HepG2 (cell line): ENCODE results near the gene SPNS3. TPM values are rescaled to one million over a fixed set of nuclear protein-coding genes. Genes with fewer than 3 reads are reported as not detected.

Source experiments
- AGO2 ChIP-seq: fragments of 200-400 bp; formaldehyde crosslinking; optimal IDR thresholded peaks from 2 replicates; pipeline ENCODE3; 2017; ENCODE audit warnings: mild to moderate bottlenecking, low read depth, low read length, moderate library complexity
- BRD4 ChIP-seq: sonication (generic); formaldehyde crosslinking; IDR thresholded peaks from 2 replicates; pipeline ENCODE4 v1.4.0; 2020; ENCODE audit warnings: missing genetic modification reagents
- CC2D1A ChIP-seq: sonication (generic); formaldehyde crosslinking; IDR thresholded peaks from 2 replicates; pipeline ENCODE4 v1.8.1; 2023; ENCODE audit warnings: mild to moderate bottlenecking, missing genetic modification reagents
- ELF1 ChIP-seq: sonication (generic); formaldehyde crosslinking; IDR thresholded peaks from 2 replicates; pipeline ENCODE4 v1.4.0; 2020; ENCODE audit warnings: missing genetic modification reagents
- ERF ChIP-seq: IDR thresholded peaks from 2 replicates; pipeline ENCODE4 v1.6.1; 2018; ENCODE audit warnings: missing biosample characterization, missing genetic modification reagents
- FOXK2 ChIP-seq: fragments of 450-650 bp; IDR thresholded peaks from 2 replicates; pipeline ENCODE4 v1.6.1; 2016
- HDAC6 ChIP-seq: fragments of 200-600 bp; sonication (generic); IDR thresholded peaks from 2 replicates; pipeline ENCODE4 v1.7.0; 2017; ENCODE audit warnings: mild to moderate bottlenecking, antibody characterized with exemption, low read length, low read depth
- HNRNPL ChIP-seq: fragments of 200-400 bp; formaldehyde crosslinking; IDR thresholded peaks from 2 replicates; pipeline ENCODE4 v1.6.1; 2017; ENCODE audit warnings: mild to moderate bottlenecking, low read depth, low read length
- KDM2A ChIP-seq: sonication (generic); formaldehyde crosslinking; IDR thresholded peaks from 2 replicates; pipeline ENCODE4 v1.4.0; 2020; ENCODE audit warnings: low read depth, missing genetic modification reagents, borderline replicate concordance
- MAF1 ChIP-seq: sonication (generic); formaldehyde crosslinking; IDR thresholded peaks from 2 replicates; pipeline ENCODE4 v1.5.0; 2020; ENCODE audit warnings: missing genetic modification reagents, borderline replicate concordance
- MXD4 ChIP-seq: IDR thresholded peaks from 2 replicates; pipeline ENCODE4 v1.6.1; 2016; ENCODE audit warnings: mild to moderate bottlenecking, missing biosample characterization, missing genetic modification reagents
- MYC ChIP-seq: sonication (generic); formaldehyde crosslinking; IDR thresholded peaks from 2 replicates; pipeline ENCODE4 v1.9.0; 2021; ENCODE audit warnings: missing genetic modification reagents, borderline replicate concordance
- NCOR1 ChIP-seq: fragments of 200-600 bp; sonication (generic); IDR thresholded peaks from 2 replicates; pipeline ENCODE4 v1.7.0; 2017; ENCODE audit warnings: antibody characterized with exemption, low read length, borderline replicate concordance
- NFKB2 ChIP-seq: sonication (generic); formaldehyde crosslinking; IDR thresholded peaks from 2 replicates; pipeline ENCODE4 v1.4.0; 2020; ENCODE audit warnings: missing genetic modification reagents, borderline replicate concordance
- POLR2A ChIP-seq, 2 experiments: IDR thresholded peaks; 2 replicates each; pipeline ENCODE4 v1.6.1; 2011; ENCODE audit warnings: low read depth in 2 of 2, low read length in 2 of 2, mild to moderate bottlenecking in 1 of 2, moderate library complexity in 1 of 2; ENCODE audit not compliant: insufficient read depth in 1 of 2
- RARG ChIP-seq: sonication (generic); formaldehyde crosslinking; IDR thresholded peaks from 2 replicates; pipeline ENCODE4 v1.4.0; 2020; ENCODE audit warnings: low read depth, mild to moderate bottlenecking, missing genetic modification reagents
- RBM22 ChIP-seq: fragments of 200-400 bp; formaldehyde crosslinking; optimal IDR thresholded peaks from 2 replicates; pipeline ENCODE3; 2017; ENCODE audit warnings: mild to moderate bottlenecking, low read length, moderate library complexity
- RFXAP ChIP-seq: sonication (generic); formaldehyde crosslinking; IDR thresholded peaks from 2 replicates; pipeline ENCODE4 v1.4.0; 2020; ENCODE audit warnings: missing genetic modification reagents, borderline replicate concordance
- SOX5 ChIP-seq: IDR thresholded peaks from 2 replicates; pipeline ENCODE4 v1.6.1; 2016; ENCODE audit warnings: borderline replicate concordance
- SPEN ChIP-seq: sonication (generic); formaldehyde crosslinking; IDR thresholded peaks from 2 replicates; pipeline ENCODE4 v1.5.1; 2020; ENCODE audit warnings: low read depth, mild to moderate bottlenecking, missing genetic modification reagents
- SSRP1 ChIP-seq: IDR thresholded peaks from 2 replicates; pipeline ENCODE4 v1.6.1; 2016; ENCODE audit warnings: control low read depth
- ZBTB20 ChIP-seq: sonication (generic); formaldehyde crosslinking; IDR thresholded peaks from 2 replicates; pipeline ENCODE4 v1.8.1; 2023; ENCODE audit warnings: missing genetic modification reagents, low read depth, mild to moderate bottlenecking, borderline replicate concordance
- ZFP82 ChIP-seq: sonication (generic); formaldehyde crosslinking; IDR thresholded peaks from 2 replicates; pipeline ENCODE4 v1.5.1; 2020; ENCODE audit warnings: mild to moderate bottlenecking, missing genetic modification reagents, borderline replicate concordance
- ZNF335 ChIP-seq: sonication (generic); formaldehyde crosslinking; IDR thresholded peaks from 2 replicates; pipeline ENCODE4 v1.4.0; 2020; ENCODE audit warnings: missing genetic modification reagents
- ZNF337 ChIP-seq: sonication (generic); formaldehyde crosslinking; IDR thresholded peaks from 2 replicates; pipeline ENCODE4 v1.5.1; 2020; ENCODE audit warnings: missing genetic modification reagents, low read depth, mild to moderate bottlenecking, borderline replicate concordance
- ZNF556 ChIP-seq: sonication (generic); formaldehyde crosslinking; IDR thresholded peaks from 2 replicates; pipeline ENCODE4 v1.4.0; 2020; ENCODE audit warnings: mild to moderate bottlenecking, missing genetic modification reagents, borderline replicate concordance
- polyA plus RNA-seq, 8 experiments: library from polyadenylated mRNA; depleted of rRNA in 3 of 8; stranded (reverse) in 7 of 8; unstranded in 1 of 8; fragments of >200 nt; fragmentation: Illumina TruSeq in 4 of 8; extraction: Trizol in 4 of 8; gene quantifications; 2 replicates each; pipeline versions ENCODE4 v1.2.1 to v1.2.3, GENCODE V29; 2011 to 2016; ENCODE audit warnings: low read depth in 4 of 8, missing spikeins in 1 of 8, mixed read lengths in 1 of 8; ENCODE audit not compliant: insufficient read depth in 1 of 8
- total RNA-seq, 5 experiments: library from RNA; depleted of rRNA; stranded (reverse); fragments of >200 nt; fragmentation: Illumina TruSeq; extraction: Trizol; gene quantifications; 2 replicates each; pipeline ENCODE4 v1.2.3, GENCODE V29; 2016; ENCODE audit warnings: low read depth in 1 of 5
- TF ChIP-seq, protein P1 (sequence below): sonication (generic); formaldehyde crosslinking; IDR thresholded peaks from 2 replicates; pipeline ENCODE4 v1.4.0; 2020; ENCODE audit warnings: mild to moderate bottlenecking, missing genetic modification reagents
- TF ChIP-seq, protein P2 (sequence below), 2 experiments: sonication (generic) in 1 of 2; formaldehyde crosslinking in 1 of 2; IDR thresholded peaks; 2 replicates each; pipeline versions ENCODE4 v1.4.0 to v1.6.1; 2018 to 2020; ENCODE audit warnings: missing genetic modification reagents in 2 of 2, borderline replicate concordance in 1 of 2, low read depth in 1 of 2, mild to moderate bottlenecking in 1 of 2, missing biosample characterization in 1 of 2

SPNS3 gene
- total and polyA plus RNA-seq, 2 of the 13 experiments (the other 11 are each of a cell fraction or from before 2014, with no cell fraction given): not detected

DNA sequence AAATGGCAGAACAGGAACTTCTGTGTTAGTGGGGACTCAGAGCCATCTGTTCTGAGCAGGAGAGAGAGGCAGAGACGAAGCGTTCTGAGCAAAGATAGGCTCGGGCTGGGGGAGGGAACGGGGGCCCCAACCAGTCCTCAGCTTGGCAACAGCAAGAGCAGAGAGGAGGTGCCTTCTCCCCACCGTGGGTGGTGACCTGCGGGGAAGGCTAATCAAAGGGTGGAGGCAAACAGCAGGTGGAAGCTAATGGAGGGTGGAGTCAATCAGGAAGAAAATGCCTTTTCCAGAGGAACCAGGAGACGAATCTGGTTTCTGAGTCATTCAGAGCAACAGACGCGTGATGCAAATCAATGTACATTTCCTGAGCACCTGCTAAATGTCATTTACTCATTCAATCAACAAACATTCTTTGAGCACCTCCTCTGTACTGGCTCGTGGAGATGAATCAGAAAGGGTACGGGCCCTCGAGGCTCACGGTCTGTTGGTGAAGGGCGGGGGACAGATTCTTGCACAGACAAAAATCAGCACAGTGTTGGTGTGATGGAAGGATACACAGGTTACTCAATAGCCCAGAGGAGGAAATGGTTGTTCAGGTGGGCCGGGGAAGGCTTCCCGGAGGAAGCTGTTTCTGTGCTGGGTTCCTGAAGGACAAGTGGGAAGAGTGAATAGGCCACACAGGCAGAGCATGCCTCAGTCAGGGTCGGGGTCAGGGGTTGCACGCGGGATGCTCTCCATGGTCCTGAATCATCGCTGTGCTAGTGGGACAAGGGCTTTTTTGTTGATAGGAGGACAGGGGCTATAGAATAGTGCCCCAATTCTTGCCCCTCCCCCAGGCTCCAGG is 59.2 kb downstream of the SPNS3 start (continued):
- TF ChIP-seq, protein P1, sequence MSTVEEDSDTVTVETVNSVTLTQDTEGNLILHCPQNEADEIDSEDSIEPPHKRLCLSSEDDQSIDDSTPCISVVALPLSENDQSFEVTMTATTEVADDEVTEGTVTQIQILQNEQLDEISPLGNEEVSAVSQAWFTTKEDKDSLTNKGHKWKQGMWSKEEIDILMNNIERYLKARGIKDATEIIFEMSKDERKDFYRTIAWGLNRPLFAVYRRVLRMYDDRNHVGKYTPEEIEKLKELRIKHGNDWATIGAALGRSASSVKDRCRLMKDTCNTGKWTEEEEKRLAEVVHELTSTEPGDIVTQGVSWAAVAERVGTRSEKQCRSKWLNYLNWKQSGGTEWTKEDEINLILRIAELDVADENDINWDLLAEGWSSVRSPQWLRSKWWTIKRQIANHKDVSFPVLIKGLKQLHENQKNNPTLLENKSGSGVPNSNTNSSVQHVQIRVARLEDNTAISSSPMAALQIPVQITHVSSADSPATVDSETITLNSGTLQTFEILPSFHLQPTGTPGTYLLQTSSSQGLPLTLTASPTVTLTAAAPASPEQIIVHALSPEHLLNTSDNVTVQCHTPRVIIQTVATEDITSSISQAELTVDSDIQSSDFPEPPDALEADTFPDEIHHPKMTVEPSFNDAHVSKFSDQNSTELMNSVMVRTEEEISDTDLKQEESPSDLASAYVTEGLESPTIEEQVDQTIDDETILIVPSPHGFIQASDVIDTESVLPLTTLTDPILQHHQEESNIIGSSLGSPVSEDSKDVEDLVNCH: no peak
- TF ChIP-seq, protein P2, sequence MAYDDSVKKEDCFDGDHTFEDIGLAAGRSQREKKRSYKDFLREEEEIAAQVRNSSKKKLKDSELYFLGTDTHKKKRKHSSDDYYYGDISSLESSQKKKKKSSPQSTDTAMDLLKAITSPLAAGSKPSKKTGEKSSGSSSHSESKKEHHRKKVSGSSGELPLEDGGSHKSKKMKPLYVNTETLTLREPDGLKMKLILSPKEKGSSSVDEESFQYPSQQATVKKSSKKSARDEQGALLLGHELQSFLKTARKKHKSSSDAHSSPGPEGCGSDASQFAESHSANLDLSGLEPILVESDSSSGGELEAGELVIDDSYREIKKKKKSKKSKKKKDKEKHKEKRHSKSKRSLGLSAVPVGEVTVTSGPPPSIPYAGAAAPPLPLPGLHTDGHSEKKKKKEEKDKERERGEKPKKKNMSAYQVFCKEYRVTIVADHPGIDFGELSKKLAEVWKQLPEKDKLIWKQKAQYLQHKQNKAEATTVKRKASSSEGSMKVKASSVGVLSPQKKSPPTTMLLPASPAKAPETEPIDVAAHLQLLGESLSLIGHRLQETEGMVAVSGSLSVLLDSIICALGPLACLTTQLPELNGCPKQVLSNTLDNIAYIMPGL (CRISPR knock-in tag; IDR thresholded peaks at IDR 0.05; ENCODE audit: borderline replicate concordance in 1 of 2, low read depth in 1 of 2): no peak
- TF ChIP-seq ERF (CRISPR knock-in tag): peak; percentile 98
- no peak for TF ChIP-seq FOXK2
- TF ChIP-seq RARG (CRISPR knock-in tag): no peak
- TF ChIP-seq SSRP1 (CRISPR knock-in tag): no peak
- TF ChIP-seq RBM22: no peak
- TF ChIP-seq CC2D1A (CRISPR knock-in tag): no peak
- TF ChIP-seq ZNF335 (CRISPR knock-in tag): peak; percentile 87
- no peak for TF ChIP-seq AGO2
- TF ChIP-seq ZFP82 (CRISPR knock-in tag): no peak
- TF ChIP-seq NFKB2 (CRISPR knock-in tag): peak; percentile 91; the same call in 1 of the 2 replicates
- no peak for TF ChIP-seq HNRNPL
- no peak for TF ChIP-seq HDAC6
- TF ChIP-seq MAF1 (CRISPR knock-in tag): 0 out of 2 replicates have a peak, but pooled peaks have one; percentile 60
- TF ChIP-seq SOX5: peak; percentile 68
- TF ChIP-seq POLR2A (IDR thresholded peaks at IDR 0.05; ENCODE audit: insufficient read depth in 1 of 2, low read depth in 2 of 2, low read length in 2 of 2): no peak
- peak; percentile 85 for TF ChIP-seq KDM2A (CRISPR knock-in tag)
- peak; percentile 70; the same call in 1 of the 2 replicates for TF ChIP-seq RFXAP
- no peak for TF ChIP-seq ELF1 (CRISPR knock-in tag)
- no peak for TF ChIP-seq ZNF556
- no peak for TF ChIP-seq NCOR1
- TF ChIP-seq MXD4 (CRISPR knock-in tag): peak; percentile 94
- TF ChIP-seq ZBTB20 (CRISPR knock-in tag): peak; percentile 93
- no peak for TF ChIP-seq ZNF337 (CRISPR knock-in tag)
- TF ChIP-seq SPEN: peak; percentile 83
- TF ChIP-seq BRD4 (CRISPR knock-in tag): no peak
- TF ChIP-seq MYC (CRISPR knock-in tag): peak; percentile 44; the same call in 1 of the 2 replicates
